Right renal cortex interstitium (tissue), 3 donors: Measurements from ENCODE around the gene NUDCD2. TPM values are rescaled to one million over a fixed set of nuclear protein-coding genes. Genes with fewer than 3 reads are reported as not detected.

Experiments used
- DNase-seq, 3 donors: peaks; one replicate each; pipeline ENCODE4 v3.0.0-alpha.2; 2013; ENCODE audit warnings: low read depth in 3 of 3, low spot score in 2 of 3
- polyA plus RNA-seq, 3 donors: library from polyadenylated mRNA; unstranded; fragments of 120-200 nt; gene quantifications; one replicate each; pipeline ENCODE4 v1.2.1, GENCODE V29; 2013; ENCODE audit not compliant: insufficient read length in 3 of 3

The NUDCD2 gene
- polyA plus RNA-seq: 10 to 100 TPM; 54.9 to 60.3 (median 56.5) TPM

GRCh38 chr5:163459819-163460561 is at the start of gene NUDCD2:
TSS of gene NUDCD2 (minus strand) at chr5:163460102. CDS start at chr5:163460050, 52 bp downstream.
- DNase-seq: peak; percentile 96 to 99 (median 97)

- no peak for DNase-seq
Observed at GRCh38 chr5:163509291-163509951, 49.5 kb upstream of the NUDCD2 start.

GRCh38 chr5:163508753-163509152 is 48.9 kb upstream of the NUDCD2 start:
- DNase-seq: no peak

- DNase-seq: no peak
Observed at GRCh38 chr5:163506726-163507125, 46.8 kb upstream of the NUDCD2 start.

- no peak for DNase-seq
Observed at GRCh38 chr5:163506095-163506457, 46.2 kb upstream of the NUDCD2 start.

GRCh38 chr5:163505368-163506094 is 45.6 kb upstream of the NUDCD2 start, which contains the start of gene MAT2B:
TSS of gene MAT2B (plus strand) at chr5:163505619. CDS start at chr5:163505687, 68 bp downstream.
- DNase-seq: peak; percentile 81 to 88 (median 85)

- no peak for DNase-seq
Observed at GRCh38 chr5:163505049-163505367, 45.1 kb upstream of the NUDCD2 start.

GRCh38 chr5:163504079-163504931 is 44.4 kb upstream of the NUDCD2 start:
- DNase-seq: no peak

GRCh38 chr5:163503106-163504078 is 43.5 kb upstream of the NUDCD2 start:
- peak in 1 of 3 donors; percentile 76 for DNase-seq

GRCh38 chr5:163502521-163502920 is 42.6 kb upstream of the NUDCD2 start:
- DNase-seq: no peak

GRCh38 chr5:163498886-163499285 is 39.0 kb upstream of the NUDCD2 start:
- no peak for DNase-seq

- DNase-seq: no peak
Observed at GRCh38 chr5:163497315-163497714, 37.4 kb upstream of the NUDCD2 start.

GRCh38 chr5:163496286-163496685 is 36.4 kb upstream of the NUDCD2 start:
- DNase-seq: no peak

- DNase-seq: no peak
Observed at GRCh38 chr5:163489745-163490075, 29.8 kb upstream of the NUDCD2 start.

GRCh38 chr5:163489055-163489744 is 29.3 kb upstream of the NUDCD2 start:
- no peak for DNase-seq

- DNase-seq: no peak
Observed at GRCh38 chr5:163478982-163479271, 19.0 kb upstream of the NUDCD2 start.

- no peak for DNase-seq
Observed at GRCh38 chr5:163478126-163478981, 18.5 kb upstream of the NUDCD2 start.

- DNase-seq: no peak
Observed at GRCh38 chr5:163475411-163475810, 15.5 kb upstream of the NUDCD2 start.
